Lung (tissue), 12 donors: ENCODE data around the gene CEP128. TPM values are rescaled to one million over a fixed set of nuclear protein-coding genes. Genes with fewer than 3 reads are reported as not detected.

ENCODE experiments used
- ATAC-seq: fragments of 200-7000 bp; cut with Tn5 transposase; one replicate; pipeline ENCODE4 v1.9.1; 2020; ENCODE audit warnings: moderate number of reproducible peaks; ENCODE audit not compliant: insufficient read depth, low FRiP score
- DNase-seq, 3 donors: peaks; one replicate each; pipeline ENCODE4 v3.0.0-alpha.2; 2013 to 2017
- H3K27ac ChIP-seq, 2 donors: one replicate each; pipeline ENCODE4 v1.5.1; 2013; ENCODE audit warnings: mild to moderate bottlenecking in 2 of 2, moderate library complexity in 2 of 2, control low read depth in 1 of 2, inconsistent platforms in 1 of 2, low read depth in 1 of 2, low read length in 1 of 2
- H3K27me3 ChIP-seq, 3 donors: one replicate each; pipeline ENCODE4 v1.5.1; 2013; ENCODE audit warnings: low read length in 2 of 3; ENCODE audit not compliant: control insufficient read depth in 3 of 3, insufficient read depth in 3 of 3
- H3K36me3 ChIP-seq, 4 donors: one replicate each; pipeline ENCODE4 v1.5.1; 2013; ENCODE audit warnings: low read length in 4 of 4, mild to moderate bottlenecking in 1 of 4, moderate library complexity in 1 of 4; ENCODE audit not compliant: control insufficient read depth in 4 of 4, insufficient read depth in 4 of 4
- H3K4me1 ChIP-seq, 5 donors: one replicate each; pipeline ENCODE4 v1.5.1; 2013; ENCODE audit warnings: low read length in 5 of 5, mild to moderate bottlenecking in 2 of 5, moderate library complexity in 1 of 5; ENCODE audit not compliant: control insufficient read depth in 5 of 5, insufficient read depth in 5 of 5
- H3K4me3 ChIP-seq: one replicate; pipeline ENCODE4 v1.5.1; 2013; ENCODE audit warnings: mild to moderate bottlenecking, control low read depth, moderate library complexity
- H3K9ac ChIP-seq, 2 donors: one replicate each; pipeline ENCODE4 v1.5.1; 2013; ENCODE audit warnings: low read length in 2 of 2, control low read depth in 1 of 2; ENCODE audit not compliant: insufficient read depth in 1 of 2
- H3K9me3 ChIP-seq, 4 donors: one replicate each; pipeline ENCODE4 v1.5.1; 2013; ENCODE audit warnings: low read length in 3 of 4, mild to moderate bottlenecking in 1 of 4, moderate library complexity in 1 of 4; ENCODE audit not compliant: control insufficient read depth in 4 of 4, insufficient read depth in 3 of 4
- WGBS, 2 donors: extraction: QIAGEN DNeasy Blood & Tissue Kit; methylation state at CpG; one replicate each; pipeline ENCODE4 v1.1.7; 2013; 5-methylcytosine and 5-hydroxymethylcytosine counted together
- polyA plus RNA-seq, 2 donors: library from polyadenylated mRNA; stranded (reverse); fragments of 200-250 nt; gene quantifications; one replicate each; pipeline ENCODE4 v1.2.1, GENCODE V29; 2013
- total RNA-seq, 2 donors: library from RNA; depleted of rRNA in 1 of 2; stranded (reverse); fragments of >200 nt in 1 of 2; gene quantifications; one replicate each; pipeline ENCODE4 v1.2.1, GENCODE V29; 2014 to 2021
- TF ChIP-seq, protein P1 (sequence below): IDR thresholded peaks from 2 replicates; pipeline ENCODE4 v1.5.1; 2012; ENCODE audit warnings: mild to moderate bottlenecking; ENCODE audit errors: control extremely low read depth, extremely low read depth
- donor health status: control.
- donor health status: control.
- donor health status: Bipolar disorder and iron deficiency.
- donor health status: healthy.
- donor health status: DM: yes; HTN: yes; CAD: no.

Gene CEP128
- total and polyA plus RNA-seq, 4 donors = 1.1 to 12.0 (median 6.2) TPM

DNA sequence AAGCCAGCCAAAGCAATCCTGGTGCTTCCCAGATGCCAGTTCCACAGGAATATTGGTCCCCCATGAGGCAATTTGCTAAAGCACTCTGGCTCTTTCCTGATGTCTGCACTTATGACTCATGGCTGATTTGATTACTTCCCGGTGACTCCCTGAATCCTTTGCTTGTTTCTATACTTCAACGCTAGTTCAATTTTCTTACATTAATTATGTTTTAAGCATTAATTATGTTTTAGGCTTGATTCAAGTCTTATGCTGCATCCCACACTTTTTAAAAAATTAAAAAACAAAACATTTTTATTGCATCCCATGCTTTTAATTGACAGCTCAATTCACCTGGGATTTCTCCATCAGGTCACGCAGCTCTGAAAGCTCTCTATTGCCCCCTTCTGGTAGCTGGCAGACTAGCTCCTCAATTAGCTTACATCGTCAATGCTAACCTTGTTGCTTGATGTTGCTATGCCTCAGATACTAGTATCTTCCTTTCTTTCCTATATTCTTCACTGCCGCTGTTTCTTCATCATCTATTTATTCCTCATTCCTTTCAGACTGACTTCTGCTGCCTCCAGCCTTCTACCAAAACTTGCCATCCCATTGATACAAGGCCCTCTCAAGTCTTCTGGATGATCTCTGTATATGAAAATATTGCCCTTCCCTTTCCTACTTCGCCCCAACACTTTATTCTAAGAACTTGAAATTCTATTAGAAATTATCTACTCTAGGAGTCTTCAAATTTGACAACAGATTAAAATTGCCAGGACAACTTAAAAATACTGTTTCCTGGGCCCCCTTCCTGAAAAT is 45.9 kb upstream of the CEP128 start:
- Histone ChIP-seq H3K36me3 (no peaks in the 10 kb centered on the region), H3K4me3 (no peak overlapping the region), H3K4me1 (no peaks in the 10 kb centered on the region), H3K9me3 (no peaks in the 10 kb centered on the region), H3K27me3 (peaks cover 0 to 4% (median 0%) of the 10 kb centered on the region in 3 donors), H3K27ac (no peak overlapping the region), H3K9ac (no peak overlapping the region)
- peak; percentile 75 for ATAC-seq
- TF ChIP-seq, protein P1, sequence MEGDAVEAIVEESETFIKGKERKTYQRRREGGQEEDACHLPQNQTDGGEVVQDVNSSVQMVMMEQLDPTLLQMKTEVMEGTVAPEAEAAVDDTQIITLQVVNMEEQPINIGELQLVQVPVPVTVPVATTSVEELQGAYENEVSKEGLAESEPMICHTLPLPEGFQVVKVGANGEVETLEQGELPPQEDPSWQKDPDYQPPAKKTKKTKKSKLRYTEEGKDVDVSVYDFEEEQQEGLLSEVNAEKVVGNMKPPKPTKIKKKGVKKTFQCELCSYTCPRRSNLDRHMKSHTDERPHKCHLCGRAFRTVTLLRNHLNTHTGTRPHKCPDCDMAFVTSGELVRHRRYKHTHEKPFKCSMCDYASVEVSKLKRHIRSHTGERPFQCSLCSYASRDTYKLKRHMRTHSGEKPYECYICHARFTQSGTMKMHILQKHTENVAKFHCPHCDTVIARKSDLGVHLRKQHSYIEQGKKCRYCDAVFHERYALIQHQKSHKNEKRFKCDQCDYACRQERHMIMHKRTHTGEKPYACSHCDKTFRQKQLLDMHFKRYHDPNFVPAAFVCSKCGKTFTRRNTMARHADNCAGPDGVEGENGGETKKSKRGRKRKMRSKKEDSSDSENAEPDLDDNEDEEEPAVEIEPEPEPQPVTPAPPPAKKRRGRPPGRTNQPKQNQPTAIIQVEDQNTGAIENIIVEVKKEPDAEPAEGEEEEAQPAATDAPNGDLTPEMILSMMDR = peak; percentile 80
- WGBS, 2 donors = 37 to 46% methylated on average over 6 of the region's 6 CpGs
- DNase-seq = peak; percentile 42 to 72 (median 63)

DNA sequence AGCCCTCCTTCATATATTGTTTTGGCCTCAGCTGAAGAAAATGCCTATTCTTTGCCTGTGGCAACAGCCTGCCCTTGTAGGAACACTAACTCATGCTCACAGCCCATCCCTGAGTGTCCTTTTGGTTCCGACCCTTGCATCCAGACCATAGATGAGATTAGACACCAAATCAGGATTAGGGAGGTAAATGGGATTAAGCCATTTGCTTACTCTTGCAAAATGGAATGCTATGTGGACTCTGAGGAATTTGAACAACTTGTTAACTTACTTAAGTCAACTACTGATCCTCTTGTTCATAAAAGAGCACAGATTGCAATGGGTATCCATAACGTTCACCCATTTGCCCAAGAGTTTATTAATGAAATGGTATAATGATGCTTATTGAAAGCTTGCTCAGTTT is 41.2 kb upstream of the CEP128 start:
- Histone ChIP-seq H3K36me3 (no peaks in the 10 kb centered on the region), H3K4me3 (no peak overlapping the region), H3K27ac (no peak overlapping the region), H3K9me3 (no peaks in the 10 kb centered on the region), H3K27me3 (peaks cover 0 to 3% (median 0%) of the 10 kb centered on the region in 3 donors), H3K9ac (no peak overlapping the region), H3K4me1 (no peaks in the 10 kb centered on the region)
- TF ChIP-seq, protein P1 = no peak
- WGBS, 2 donors = 82 to 86% methylated on average over 2 of the region's 2 CpGs
- DNase-seq (no peak), ATAC-seq (no peak)

DNA sequence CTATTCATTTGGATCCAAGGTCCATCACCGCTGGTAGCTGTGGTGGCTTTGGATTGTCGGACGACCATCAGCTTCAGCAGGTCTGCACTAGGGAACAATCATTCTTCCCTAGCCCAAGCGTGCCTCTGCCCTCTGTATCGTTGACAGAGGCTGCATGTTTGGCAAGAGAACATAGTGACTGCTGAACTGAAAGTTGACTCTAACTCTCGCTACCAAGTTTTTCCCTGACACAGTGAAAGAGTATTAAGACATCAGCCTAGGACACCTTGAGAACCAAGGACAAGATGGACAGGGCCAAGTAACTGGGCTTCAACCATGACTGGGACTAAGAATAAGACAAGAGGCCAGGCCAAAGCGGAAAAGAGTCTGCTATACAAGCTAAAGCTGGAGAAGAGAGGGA is 40.1 kb upstream of the CEP128 start:
- WGBS, 2 donors = 92 to 96% methylated on average over 7 of the region's 7 CpGs
- no peaks in the 10 kb centered on the region for H3K9me3 ChIP-seq
- TF ChIP-seq, protein P1 = no peak
- H3K4me1 ChIP-seq = no peaks in the 10 kb centered on the region
- H3K9ac ChIP-seq = no peak overlapping the region
- H3K27ac ChIP-seq = no peak overlapping the region
- H3K27me3 ChIP-seq = peaks cover 0 to 3% (median 0%) of the 10 kb centered on the region in 3 donors
- no peak for ATAC-seq
- no peak for DNase-seq
- no peak overlapping the region for H3K4me3 ChIP-seq
- no peaks in the 10 kb centered on the region for H3K36me3 ChIP-seq
